GM15510 (cell line): ENCODE results near the gene SCGN.

ENCODE experiments used
- POLR2A ChIP-seq: IDR thresholded peaks from 3 replicates; pipeline ENCODE4 v1.6.1; 2011; ENCODE audit warnings: borderline replicate concordance; ENCODE audit not compliant: insufficient read length; ENCODE audit errors: extremely low read depth

SCGN gene

DNA sequence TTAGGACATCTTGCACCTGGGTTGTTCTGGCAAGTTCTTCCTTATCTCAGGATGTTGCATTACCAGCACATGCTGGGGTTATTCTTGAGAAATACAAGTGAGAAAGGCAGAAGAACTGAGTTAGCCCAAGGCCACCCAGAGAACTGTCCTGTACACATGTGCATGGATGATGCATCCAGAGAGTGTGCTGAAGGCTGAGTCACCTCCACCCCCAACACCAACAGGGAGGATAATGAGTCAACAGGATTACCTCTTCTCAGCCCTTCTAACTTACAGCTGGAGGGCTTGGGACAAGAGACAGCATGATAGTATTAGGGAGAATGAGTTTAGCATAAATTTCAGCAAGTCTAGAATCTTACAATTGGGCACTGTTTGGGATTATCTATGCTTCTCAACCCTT lies 8.5 kb downstream of the SCGN start:
- no peak for TF ChIP-seq POLR2A

DNA sequence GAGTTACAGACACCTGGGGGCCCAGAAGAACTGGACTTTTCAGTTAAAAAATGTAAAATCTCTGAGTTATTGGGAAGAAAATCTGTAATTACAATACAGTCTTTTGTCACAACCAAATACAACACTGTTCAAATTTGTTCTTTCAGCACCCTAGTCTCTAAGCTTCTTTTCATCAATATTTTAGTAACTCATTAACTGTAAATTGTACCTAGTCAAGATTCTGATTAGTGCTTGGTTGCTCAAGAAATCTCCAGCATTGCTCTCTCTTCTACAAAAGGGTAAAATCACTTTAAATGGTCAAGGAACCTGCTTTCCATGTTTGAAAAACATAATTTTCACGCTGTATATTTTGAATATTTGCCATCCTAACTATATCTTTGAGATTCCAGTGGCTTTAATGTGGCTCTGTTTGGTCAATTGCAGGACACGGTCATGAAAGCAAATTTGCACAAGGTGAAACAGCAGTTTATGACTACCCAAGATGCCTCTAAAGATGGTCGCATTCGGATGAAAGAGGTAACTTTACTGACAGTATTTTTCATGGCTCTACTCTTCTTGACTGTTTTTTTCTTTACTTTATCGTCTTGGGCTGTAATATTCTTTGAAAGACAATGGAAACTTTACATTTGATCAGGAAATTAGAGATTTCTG lies 9.2 kb downstream of the SCGN start:
- TF ChIP-seq POLR2A, result no peak

DNA sequence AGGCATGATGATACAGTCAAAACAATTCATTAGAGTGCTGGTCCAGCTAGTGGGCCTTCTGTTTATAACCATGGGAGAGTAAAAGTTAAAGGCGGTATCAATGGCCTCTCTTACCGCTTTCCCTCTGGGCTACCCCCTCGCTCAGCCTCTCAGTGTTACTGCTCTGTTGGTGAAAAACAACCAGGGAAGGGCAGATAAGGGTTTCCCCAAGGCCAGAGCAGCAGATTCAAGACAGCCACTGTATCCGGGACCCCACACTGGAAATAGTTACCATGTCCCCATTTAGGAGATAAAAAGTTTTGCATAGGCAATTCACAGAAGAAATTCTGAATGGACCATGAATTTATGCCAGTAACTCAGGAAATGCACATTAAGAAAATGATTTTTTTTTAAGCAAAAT lies 13.4 kb downstream of the SCGN start:
- TF ChIP-seq POLR2A, result no peak

DNA sequence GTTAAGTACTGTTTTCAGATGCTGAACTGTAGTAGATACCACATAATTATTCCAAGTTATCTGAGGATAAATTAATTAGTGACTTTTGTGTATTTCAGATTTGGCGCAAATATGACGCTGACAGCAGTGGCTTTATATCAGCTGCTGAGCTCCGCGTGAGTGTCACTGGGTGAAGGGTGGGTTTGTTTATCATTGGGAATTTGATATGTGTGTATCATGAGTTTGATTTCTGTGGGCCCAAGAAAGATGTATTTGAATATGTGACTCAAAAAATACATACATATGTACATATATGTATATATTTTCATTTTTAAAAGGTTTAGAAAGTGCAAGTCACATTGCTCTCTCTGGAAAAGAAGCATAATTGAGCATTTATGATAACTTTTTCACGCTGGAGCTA lies 17.4 kb downstream of the SCGN start:
- TF ChIP-seq POLR2A, result no peak

DNA sequence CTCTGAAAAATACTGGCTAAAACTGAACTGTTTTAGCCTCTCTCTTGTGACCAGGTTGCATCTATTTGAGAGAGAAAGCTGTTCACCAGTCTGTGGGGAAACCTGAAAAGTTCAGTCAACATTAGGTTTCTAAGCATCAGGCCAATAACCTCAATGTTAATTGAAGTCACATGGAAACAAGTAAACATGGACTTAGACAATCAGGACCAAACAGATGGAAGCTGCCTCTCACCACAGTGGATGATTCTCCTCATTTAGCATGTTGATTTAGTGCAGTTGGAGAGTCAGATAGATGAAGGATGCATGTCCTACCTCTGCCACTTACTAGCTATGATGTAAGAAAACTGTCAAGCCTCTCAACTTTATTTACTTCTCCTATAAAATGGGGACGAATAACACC lies 18.2 kb downstream of the SCGN start:
- no peak for TF ChIP-seq POLR2A

DNA sequence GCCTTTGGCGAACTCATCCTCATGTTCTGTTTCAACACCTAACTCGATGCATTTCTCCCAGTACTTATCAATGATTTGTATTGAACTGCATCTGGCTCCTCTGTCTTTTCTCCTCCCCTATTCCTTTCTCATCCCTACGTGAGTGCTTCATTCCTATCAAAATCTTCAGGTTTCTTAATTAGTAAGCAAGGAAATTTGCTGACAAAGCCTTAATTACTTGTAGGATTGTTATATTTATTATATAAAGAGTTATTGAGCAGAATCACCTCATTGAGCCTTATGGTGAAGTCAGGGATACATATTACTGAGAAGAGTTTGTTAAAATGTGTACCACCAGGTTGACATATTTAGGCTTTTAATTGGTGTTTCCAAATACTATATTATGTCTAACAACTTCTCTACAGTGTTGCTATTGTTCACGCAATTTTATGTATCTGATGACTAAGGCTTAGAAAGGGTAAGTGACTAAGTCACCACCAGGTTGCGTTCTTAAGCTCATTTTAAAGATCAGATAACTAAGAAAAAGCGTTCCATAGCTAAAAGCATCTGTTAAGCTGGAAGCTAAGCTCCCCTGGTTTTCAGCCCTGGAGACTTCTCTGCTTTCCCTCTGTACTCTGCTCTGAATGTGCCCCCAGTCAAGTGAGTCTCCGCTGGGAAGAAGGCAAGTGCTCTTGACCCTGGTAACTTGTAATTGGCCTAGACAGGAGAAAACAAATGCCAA lies 18.9 kb downstream of the SCGN start:
- no peak for TF ChIP-seq POLR2A

DNA sequence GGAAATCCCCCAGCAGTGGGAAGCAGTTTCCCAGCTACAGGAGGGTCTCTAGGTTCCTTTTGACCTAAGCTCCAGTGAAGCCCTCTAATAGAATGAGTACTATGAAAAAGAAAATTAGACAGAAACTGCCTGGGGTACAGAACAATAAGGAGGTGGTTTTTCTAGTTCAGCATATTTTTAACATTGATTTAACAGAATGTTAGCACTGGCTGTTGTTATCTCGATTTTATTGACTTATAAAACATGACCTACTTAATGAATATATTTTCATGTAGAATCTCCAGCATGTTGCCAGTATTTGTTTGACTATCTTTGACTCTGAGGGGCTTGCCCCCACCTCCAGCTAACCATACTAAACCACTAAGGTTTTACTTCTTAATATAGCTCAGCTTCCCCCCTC lies 19.6 kb downstream of the SCGN start:
- TF ChIP-seq POLR2A, result no peak

DNA sequence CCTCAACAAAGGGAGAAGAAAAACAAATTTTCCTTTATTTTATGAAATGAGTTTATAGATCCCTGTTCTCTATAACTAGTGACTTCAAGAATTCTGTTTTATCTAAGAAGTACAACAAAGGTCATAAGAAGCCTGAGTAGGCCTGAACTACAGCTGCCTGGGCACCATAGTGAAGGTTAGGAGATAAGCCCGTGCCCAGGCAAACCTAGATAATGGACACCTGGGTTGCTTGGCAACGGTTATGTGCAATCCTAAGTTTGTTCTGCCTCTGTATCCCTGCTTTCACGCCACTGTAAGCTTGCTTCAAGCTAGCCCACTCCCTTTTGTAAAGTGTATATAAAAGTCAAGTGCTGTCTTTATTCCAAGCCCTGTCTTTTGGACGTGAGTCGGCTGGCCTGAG lies 23.2 kb downstream of the SCGN start:
- no peak for TF ChIP-seq POLR2A

DNA sequence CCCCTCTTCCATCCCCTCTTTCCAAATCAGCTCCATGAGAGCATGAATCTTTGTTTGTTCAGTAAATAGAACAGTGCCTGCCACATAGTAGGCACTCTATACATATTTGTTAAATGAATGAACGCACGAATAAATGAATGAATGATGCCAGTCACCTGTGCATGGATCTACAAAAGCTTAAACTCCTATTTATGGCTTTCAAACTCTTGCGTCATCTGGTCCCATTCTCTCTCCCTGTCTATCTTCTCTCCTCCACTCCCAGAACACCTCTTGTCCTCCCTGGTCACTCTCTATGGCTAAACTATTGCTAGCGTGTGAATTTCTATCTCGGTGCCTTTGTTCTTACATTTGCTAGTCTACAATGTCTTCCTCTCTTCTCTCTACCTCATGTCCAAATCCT lies 24.8 kb downstream of the SCGN start:
- TF ChIP-seq POLR2A, result no peak

DNA sequence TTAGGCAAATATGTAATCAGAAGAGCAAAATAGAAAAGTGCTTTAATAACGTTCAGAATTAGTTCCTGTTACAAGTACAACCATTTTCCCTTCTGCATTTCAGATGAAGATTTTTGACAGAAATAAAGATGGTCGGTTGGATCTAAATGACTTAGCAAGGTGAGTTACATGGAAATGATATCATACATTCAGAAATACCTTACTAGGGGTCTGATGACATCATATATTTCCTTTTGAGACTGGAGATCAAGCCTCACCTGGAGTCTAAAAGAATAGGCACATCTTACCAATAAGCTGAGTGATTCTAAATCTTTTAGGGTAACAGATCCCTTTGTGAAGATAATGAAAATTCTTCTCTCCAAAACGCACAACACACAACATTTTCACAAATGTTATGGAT lies 29.8 kb downstream of the SCGN start:
- no peak for TF ChIP-seq POLR2A

DNA sequence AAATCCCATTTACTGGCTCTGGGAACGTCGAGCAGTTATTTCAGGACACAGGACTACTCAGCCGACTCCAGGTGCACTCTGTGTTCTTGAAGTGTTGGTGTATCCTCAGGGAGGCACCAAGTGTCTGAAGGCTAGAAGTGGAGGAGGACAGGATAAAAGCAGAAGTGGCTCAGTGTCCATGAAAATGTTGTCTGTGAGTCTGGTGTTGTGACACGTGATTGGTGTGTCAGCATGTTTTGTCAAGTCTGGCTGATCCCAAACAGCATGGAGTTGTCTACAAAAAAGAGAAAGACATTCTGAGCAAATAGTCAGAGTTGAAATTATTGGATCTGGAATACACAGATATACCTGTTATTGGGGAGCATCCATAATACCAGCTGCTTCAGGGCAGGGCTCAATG lies 30.3 kb downstream of the SCGN start:
- TF ChIP-seq POLR2A, result no peak

DNA sequence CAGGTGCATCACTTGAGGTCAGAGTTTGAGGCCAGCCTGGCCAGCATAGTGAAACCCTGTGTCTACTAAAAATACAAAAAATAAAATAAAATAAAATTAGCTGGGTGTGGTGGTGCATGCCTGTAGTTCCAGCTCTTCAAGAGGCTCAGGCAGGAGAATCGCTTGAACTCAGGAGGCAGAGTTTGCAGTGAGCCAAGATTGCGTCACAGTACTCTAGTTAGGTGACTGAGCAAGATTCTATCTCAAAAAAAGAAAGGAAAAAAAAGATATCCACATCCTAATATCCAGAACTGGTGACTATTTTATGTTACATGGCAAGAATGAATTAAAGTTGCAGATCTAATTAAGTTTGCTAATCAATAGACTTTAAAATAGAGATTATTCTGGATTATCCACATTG lies 32.5 kb downstream of the SCGN start:
- TF ChIP-seq POLR2A, result no peak

DNA sequence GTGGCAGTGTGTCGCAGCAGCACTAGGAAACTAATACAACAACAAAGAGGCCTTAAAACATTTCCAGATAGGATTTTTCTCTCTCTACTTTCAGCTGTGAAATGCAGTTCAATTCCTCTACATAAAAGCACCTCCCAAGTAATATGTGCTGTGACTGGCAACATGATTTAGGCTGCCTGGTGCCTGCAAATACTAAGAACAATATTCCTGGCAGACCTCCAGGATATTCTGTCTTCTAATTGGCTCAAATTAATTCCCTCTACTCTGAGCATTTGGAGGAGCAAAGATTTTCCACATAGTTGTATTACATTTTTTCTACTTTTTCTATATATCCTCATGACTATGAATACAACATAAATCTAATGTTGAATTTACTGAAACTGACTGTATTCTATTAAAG lies 33.2 kb downstream of the SCGN start:
- TF ChIP-seq POLR2A, result no peak

DNA sequence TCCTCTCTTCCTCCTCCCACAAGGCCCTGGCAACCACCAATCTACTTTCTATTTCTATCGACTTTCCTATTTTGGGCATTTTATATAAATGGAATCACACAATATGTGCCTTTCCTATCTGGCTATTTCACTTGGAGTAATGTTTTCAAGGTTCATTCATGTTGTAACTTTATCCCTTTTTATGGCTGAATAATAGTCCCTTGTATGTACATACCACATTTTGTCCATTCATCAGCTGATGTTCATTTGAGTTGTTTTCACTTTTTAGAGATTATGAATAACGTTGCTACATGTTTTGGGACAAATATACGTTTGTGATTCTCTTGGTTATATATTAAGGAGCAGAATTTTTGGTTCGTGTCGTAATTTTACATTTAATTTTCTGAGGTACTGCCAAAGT lies 33.9 kb downstream of the SCGN start:
- no peak for TF ChIP-seq POLR2A

DNA sequence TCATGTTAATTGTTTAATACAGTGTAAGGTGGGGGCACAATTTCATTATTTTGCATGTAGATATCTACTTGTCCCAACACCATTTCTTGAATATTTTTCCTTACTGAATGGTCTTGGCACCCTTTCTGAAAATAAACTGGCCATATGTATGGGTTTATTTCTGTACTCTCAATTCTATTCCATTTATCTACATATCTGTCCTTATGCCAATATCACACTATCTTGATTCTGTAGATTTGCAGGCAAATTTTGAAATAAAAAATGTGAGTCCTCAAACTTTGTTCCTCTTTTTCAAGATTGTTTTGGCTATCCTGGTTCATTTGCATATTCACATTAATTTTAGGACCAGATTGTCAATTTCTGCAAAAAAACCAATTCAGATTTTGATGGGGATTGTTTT lies 34.8 kb downstream of the SCGN start:
- TF ChIP-seq POLR2A, result no peak

DNA sequence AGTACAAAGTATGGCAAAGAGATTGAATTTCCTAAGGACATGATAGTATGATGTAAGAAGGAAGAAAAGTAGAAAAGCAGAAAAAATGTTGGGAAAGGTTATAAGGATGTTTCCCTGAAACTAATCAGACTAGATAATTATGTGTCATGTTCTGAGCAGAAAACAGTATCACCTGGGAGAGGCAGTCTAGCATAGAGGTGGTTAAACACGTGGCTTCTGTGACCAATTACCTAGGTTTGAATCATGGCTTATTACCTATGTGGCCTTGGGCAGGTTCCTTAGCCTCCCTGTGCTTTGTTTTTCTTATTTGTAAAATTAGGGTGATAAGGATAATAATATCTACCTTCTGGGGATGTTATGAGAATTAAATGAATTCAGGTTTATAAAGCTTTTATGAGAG lies 38.0 kb downstream of the SCGN start:
- TF ChIP-seq POLR2A, result no peak
